RWPE2 (cell line): ENCODE results near the gene NAA80.

Experiments used
- ATAC-seq: fragments of 200-7000 bp; cut with Tn5 transposase; 3 replicates; pipeline ENCODE4 v1.9.1; 2021; ENCODE audit warnings: low read depth
- DNase-seq: peaks from one replicate; pipeline ENCODE4 v3.0.0-alpha.2; 2020; ENCODE audit warnings: low spot score
- H3K27ac ChIP-seq: fragments of 450-650 bp; 2 replicates; pipeline ENCODE4 v1.5.1; 2017; ENCODE audit warnings: mild to moderate bottlenecking; ENCODE audit not compliant: poor library complexity, severe bottlenecking
- H3K27me3 ChIP-seq: fragments of 250-450 bp; sonication (Bioruptor Pico); 2 replicates; pipeline ENCODE4 v1.5.1; 2021; ENCODE audit warnings: mild to moderate bottlenecking, moderate library complexity; ENCODE audit not compliant: insufficient read depth, poor library complexity, severe bottlenecking
- H3K36me3 ChIP-seq: fragments of 250-450 bp; sonication (Bioruptor Pico); 2 replicates; pipeline ENCODE4 v1.5.1; 2020; ENCODE audit warnings: low read depth, mild to moderate bottlenecking, moderate library complexity
- H3K4me1 ChIP-seq: fragments of 250-450 bp; sonication (Bioruptor Pico); 2 replicates; pipeline ENCODE4 v1.5.1; 2021; ENCODE audit warnings: mild to moderate bottlenecking, moderate library complexity; ENCODE audit not compliant: insufficient read depth, poor library complexity, severe bottlenecking
- H3K4me3 ChIP-seq: fragments of 250-450 bp; sonication (Bioruptor Pico); 2 replicates; pipeline ENCODE4 v1.5.1; 2021; ENCODE audit warnings: mild to moderate bottlenecking, moderate library complexity; ENCODE audit not compliant: severe bottlenecking
- H3K9me3 ChIP-seq: fragments of 250-450 bp; sonication (Bioruptor Pico); 2 replicates; pipeline ENCODE4 v1.5.1; 2021; ENCODE audit warnings: mild to moderate bottlenecking, moderate library complexity; ENCODE audit not compliant: severe bottlenecking
- CTCF ChIP-seq: fragments of 450-650 bp; IDR thresholded peaks from one replicate; pipeline ENCODE4 v1.5.1; 2017; ENCODE audit warnings: mild to moderate bottlenecking, moderate library complexity; ENCODE audit not compliant: poor library complexity, severe bottlenecking

The NAA80 gene

GRCh38 chr3:50304601-50305000 lies 5.4 kb upstream of the NAA80 start:
- Histone ChIP-seq H3K27me3 (no peaks in the 10 kb centered on the region), H3K36me3 (no peaks in the 10 kb centered on the region), H3K9me3 (peaks cover 19% of the 10 kb centered on the region), H3K27ac (no peak overlapping the region), H3K4me1 (peaks cover 12% of the 10 kb centered on the region), H3K4me3 (no peak overlapping the region)
- 0 out of 3 replicates have a peak, but pooled peaks have one; percentile 8 for ATAC-seq
- DNase-seq, result no peak
- no peak for TF ChIP-seq CTCF

GRCh38 chr3:50303013-50303815 lies 4.0 kb upstream of the NAA80 start, which contains the start of gene HYAL1:
Gene HYAL1 (minus strand): TSS chr3:50303574. CDS start chr3:50302956, 618 bp downstream.
- DNase-seq (no peak), ATAC-seq (no peak)
- H3K4me3 ChIP-seq, result no peak within 1 kb of the TSS
- no peaks in the 10 kb centered on the region for H3K27me3 ChIP-seq
- peaks cover 9% of the 10 kb centered on the region for H3K4me1 ChIP-seq
- H3K36me3 ChIP-seq, result no peaks in the 10 kb centered on the region
- H3K27ac ChIP-seq, result no peak within 1 kb of the TSS
- TF ChIP-seq CTCF, result peak; percentile 20
- H3K9me3 ChIP-seq, result peaks cover 10% of the 10 kb centered on the region

GRCh38 chr3:50302095-50303012 lies 3.1 kb upstream of the NAA80 start:
- no peak for TF ChIP-seq CTCF
- Histone ChIP-seq H3K4me3 (no peak overlapping the region), H3K27me3 (no peaks in the 10 kb centered on the region), H3K9me3 (peaks cover 4% of the 10 kb centered on the region), H3K27ac (no peak overlapping the region), H3K36me3 (no peaks in the 10 kb centered on the region), H3K4me1 (peaks cover 9% of the 10 kb centered on the region)
- DNase-seq (no peak), ATAC-seq (no peak)

- no peaks in the 10 kb centered on the region for H3K36me3 ChIP-seq
- DNase-seq (no peak), ATAC-seq (no peak)
- peak overlapping the region; percentile 95 for H3K27ac ChIP-seq
- no peaks in the 10 kb centered on the region for H3K27me3 ChIP-seq
- no peak for TF ChIP-seq CTCF
- no peaks in the 10 kb centered on the region for H3K9me3 ChIP-seq
- peak overlapping the region; percentile 30 for H3K4me3 ChIP-seq
- H3K4me1 ChIP-seq, result peaks cover 9% of the 10 kb centered on the region
Observed at GRCh38 chr3:50300681-50301254, 1.6 kb upstream of the NAA80 start.
